LoVo (cell line): ENCODE data around the gene PKMYT1.

ENCODE experiments used
- DNase-seq: peaks from one replicate; pipeline ENCODE4 v3.0.0-alpha.2; 2016; ENCODE audit warnings: low spot score

PKMYT1 gene

GRCh38 chr16:2980227-2981176 lies at the start of gene PKMYT1:
TSS of gene PKMYT1 (minus strand) at chr16:2980446. CDS start at chr16:2979657, 789 bp downstream.
- DNase-seq = peak; percentile 94

DNA sequence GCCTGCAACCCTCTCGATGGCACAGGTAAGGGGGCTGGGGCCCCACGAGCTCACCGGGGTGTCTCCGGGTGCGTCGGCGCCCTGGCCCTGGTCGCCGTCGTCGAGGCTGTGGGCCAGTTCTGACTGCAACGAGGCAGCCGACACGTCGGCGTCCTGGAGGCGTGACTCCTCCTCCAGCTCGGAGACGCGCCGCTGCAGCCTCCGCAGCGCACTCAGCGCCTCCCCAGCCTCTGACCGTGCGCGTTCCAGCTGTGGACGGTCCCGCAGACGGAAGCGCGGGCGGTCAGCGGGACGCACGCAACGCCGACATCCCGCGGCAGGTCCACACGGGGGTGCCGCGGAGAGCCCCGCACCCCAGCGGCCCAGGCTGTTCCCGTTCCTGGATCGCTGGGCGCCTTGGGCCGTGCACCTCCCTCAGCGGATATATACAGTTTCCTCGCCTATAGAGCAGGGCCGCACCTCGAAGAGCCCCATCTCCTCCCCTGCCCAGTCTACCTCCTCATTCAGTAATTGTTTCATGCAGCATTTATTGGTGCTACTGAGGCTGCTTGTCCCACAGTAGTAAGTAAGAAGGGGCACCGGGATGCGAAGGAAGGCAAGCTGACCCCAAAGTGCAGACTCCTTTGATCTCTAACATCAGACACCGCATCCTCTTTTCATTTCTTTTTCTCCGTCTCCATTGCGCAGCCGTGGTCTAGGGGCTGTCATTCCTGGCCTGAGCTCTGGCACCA lies 49.4 kb upstream of the PKMYT1 start:
- DNase-seq = no peak

- DNase-seq = no peak
Measured at GRCh38 chr16:3028716-3029319, 48.6 kb upstream of the PKMYT1 start.

DNA sequence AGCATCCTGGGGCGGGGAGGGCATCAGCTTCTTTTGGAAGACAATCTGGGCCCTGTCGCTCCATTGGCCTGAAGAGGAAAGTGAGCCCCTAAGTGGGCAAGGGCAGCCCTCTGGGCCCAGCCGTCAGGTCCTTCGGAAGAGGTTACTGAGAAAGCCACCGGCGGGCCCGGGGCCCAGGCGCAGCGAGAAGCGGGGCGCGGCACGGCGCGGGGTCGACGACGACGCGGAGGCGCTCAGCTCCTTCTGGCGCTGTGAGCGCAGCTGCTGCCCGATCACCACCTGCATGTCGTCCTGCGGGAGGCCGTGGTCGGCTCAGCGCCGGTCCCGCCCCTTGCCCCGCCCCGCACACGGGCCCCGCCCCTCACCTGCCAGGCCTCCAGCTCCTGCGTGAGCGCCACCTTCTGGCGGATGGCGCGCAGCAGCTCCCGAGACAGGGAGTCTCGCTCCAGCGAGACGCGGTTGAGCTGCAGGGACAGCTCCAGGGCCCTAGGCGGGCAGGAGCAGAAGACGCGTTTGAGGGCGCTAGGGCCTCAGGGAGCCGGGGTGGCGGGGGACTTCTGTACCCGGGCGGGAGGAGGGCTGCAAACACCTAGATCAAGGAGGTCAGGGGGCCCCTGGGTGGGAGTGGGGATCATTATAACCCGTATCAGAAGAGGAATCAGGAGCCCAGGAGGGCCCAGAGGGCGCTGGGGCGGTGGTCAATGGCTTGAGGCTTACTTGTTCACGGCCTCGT lies 47.9 kb upstream of the PKMYT1 start:
- peak; percentile 79 for DNase-seq

GRCh38 chr16:3027489-3027795 lies 47.2 kb upstream of the PKMYT1 start:
- DNase-seq = no peak

GRCh38 chr16:3026609-3027488 lies 46.6 kb upstream of the PKMYT1 start:
- DNase-seq = no peak

DNA sequence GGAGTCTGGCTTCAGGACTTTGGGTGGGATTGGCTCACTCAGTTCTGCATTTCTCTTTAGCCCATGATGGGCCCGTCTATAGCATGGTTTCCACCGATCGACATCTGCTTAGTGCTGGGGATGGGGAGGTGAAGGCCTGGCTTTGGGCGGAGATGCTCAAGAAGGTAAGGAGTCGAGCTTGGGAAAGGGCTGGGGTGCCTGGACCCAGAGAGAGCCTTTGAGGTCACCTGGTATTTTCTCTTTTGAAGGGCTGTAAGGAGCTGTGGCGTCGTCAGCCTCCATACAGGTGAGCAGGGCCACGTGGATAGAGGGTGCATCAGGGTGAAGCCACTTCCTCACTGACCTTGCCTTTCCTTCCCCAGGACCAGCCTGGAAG lies 45.7 kb upstream of the PKMYT1 start:
- no peak for DNase-seq

DNA sequence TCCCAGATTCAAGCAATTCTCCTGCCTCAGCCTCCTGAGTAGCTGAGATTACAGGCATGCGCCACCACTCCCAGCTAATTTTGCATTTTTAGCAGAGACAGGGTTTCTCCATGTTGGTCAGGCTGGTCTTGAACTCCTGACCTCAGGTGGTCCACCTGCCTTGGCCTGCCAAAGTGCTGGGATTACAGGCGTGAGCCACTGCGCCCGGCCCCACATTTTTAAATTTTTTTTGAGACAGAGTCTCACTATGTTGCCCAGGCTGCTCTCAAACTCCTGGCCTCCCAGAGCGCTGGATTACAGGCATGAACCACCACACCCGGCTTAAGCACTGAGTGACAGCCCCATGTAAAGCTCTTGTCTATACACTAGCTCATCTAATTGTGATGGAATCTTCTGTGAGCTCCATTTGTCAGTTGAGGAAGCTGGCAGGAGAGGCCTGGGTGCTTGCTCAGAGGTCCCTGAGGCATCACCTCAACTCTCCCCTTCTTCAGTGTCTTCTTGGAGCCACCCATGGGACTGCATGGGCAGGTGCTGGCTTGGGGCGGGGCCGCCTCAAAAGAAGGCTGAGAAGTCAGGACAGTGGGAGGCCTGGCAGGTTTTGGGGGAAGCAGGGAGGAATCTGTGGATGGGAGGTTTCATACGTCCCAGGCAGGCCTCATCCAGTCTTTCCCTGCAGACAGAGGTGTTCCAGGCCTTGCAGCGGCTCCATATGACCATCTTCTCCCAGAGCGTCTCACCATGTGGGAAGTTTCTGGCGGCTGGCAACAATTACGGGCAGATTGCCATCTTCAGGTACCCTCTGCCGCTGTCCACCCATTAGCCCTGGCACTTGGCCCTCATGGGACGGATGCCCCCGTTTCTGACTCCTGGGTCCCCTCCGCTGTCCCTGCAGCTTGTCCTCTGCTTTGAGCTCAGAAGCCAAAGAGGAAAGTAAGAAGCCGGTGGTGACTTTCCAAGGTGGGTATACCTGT lies 45.1 kb upstream of the PKMYT1 start:
- no peak for DNase-seq

- peak; percentile 98 for DNase-seq
Measured at GRCh38 chr16:3023669-3024478, 43.6 kb upstream of the PKMYT1 start, which contains the start of the genes HCFC1R1 and THOC6. TSS of gene HCFC1R1 (minus strand) at chr16:3023942. CDS start at chr16:3023941, 1 bp downstream. TSS of gene THOC6 (plus strand) at chr16:3024035. CDS start at chr16:3024327, 292 bp downstream.

DNA sequence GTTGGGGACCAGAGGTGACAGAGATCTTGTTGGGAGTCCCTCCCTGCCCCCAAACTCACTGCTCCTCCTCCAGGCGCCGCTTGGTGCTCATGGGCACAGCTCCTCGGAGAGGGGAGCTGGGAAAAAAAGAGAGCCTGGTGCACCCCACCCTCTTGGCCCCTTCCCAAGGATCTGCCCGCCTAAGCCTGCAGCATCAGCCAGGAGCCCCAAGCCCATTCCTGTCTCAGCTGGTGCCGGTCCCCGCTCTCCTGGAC lies 43.1 kb upstream of the PKMYT1 start:
- DNase-seq = peak; percentile 57

DNA sequence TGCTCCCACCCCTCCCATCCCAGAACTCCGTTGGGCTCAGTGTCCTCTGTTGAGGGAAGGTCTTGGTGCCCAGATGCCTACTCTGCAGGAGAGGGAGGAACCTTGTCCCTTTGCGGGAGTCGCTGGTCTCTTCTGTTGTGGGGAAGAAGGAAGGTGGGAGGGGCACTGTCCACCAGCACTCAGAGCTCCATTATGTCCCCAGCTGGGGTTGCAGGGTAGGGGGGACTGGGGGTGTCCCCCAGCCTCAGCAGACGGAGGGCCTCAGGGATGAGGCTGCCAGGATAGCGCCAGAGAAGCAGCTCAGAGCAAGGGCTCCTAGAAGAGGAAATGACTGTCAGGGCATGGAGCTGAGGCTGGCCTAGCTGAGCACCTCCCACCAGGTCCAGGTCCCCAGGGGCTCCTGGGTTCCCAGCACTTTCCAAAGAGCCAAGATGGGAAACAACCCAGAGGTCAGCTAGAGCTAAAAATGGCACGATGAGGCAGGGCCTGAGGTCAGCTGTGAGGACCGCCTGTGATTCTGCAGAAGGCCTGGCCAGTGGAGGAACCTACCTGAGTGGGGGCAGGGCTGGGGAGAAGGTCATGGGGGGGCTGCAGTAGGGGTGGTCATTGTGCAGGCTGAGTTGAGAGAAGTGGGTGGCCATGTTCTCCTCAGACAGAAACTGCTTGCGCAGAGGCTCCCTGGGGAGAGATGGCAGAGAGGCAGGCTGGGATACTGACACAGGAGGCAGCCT lies 42.6 kb upstream of the PKMYT1 start:
- DNase-seq = no peak

- DNase-seq = peak; percentile 94
Measured at GRCh38 chr16:3022208-3022683, 42.0 kb upstream of the PKMYT1 start.

DNA sequence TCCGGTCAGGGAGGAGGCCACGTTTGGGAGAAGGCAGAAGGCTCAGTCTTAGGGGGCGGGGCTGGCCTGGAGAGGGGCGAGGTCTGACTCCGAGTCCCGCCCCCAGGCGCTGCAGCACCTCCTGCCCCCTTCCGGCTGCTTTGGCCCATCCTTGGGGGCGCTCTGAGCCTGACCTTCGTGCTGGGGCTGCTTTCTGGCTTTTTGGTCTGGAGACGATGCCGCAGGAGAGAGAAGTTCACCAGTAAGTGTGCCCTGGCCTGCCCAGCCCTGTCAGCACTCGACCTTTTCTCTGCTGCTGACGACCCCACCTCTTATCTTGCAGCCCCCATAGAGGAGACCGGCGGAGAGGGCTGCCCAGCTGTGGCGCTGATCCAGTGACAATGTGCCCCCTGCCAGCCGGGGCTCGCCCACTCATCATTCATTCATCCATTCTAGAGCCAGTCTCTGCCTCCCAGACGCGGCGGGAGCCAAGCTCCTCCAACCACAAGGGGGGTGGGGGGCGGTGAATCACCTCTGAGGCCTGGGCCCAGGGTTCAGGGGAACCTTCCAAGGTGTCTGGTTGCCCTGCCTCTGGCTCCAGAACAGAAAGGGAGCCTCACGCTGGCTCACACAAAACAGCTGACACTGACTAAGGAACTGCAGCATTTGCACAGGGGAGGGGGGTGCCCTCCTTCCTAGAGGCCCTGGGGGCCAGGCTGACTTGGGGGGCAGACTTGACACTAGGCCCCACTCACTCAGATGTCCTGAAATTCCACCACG lies 41.4 kb upstream of the PKMYT1 start:
- peak; percentile 82 for DNase-seq

- peak; percentile 89 for DNase-seq
Measured at GRCh38 chr16:3020604-3021448, 40.6 kb upstream of the PKMYT1 start.

GRCh38 chr16:3020247-3020603 lies 40.0 kb upstream of the PKMYT1 start, which contains the start of gene TNFRSF12A:
TSS of gene TNFRSF12A (plus strand) at chr16:3020368. CDS start at chr16:3020398, 30 bp downstream.
- peak; percentile 89 for DNase-seq

DNA sequence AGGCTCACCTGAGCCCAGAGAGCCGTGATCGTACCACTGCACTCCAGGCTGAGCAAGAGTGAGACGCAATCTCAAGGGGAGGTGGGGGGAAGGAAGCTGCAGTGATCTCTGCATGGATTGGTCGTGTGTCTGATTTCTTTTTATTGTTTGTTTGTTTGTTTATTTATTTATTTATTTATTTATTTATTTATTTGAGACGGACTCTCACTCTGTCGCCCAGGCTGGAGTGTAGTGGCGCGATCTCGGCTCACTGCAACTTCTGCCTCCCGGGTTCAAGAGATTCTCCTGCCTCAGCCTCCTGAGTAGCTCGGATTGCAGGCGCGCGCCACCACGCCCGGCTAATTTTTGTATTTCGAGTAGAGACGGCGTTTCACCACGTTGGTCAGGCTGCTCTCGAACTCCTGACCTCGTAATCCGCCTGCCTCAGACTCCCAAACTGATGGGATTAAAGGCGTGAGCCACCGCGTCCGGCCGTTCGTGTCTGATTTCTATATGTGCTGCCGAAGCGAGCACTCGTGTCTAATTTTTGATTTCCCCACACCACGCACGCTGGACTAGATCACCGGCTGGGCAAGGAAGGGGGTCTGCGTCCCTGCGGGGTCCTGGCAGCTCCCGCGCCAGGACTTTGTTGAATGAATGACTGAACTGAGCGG lies 39.5 kb upstream of the PKMYT1 start:
- no peak for DNase-seq
